HEK293 (cell line): ENCODE results near the gene KRTAP10-4.

Experiments
- CTCF ChIA-PET: fragments of 350-600 bp; formaldehyde crosslinking; extraction: SDS; loops from one replicate; lab custom pipeline; 2021; ENCODE audit warnings: antibody characterized with exemption; lab: Yijun Ruan, JAX
- POLR2A ChIA-PET: fragments of 300-600 bp; formaldehyde crosslinking; extraction: SDS; loops from one replicate; lab custom pipeline; 2020; ENCODE audit warnings: antibody characterized with exemption, inconsistent platforms; lab: Yijun Ruan, JAX
- H3K27ac ChIP-seq: fragments of 200-500 bp; sonication (Bioruptor generic); 2 replicates; pipeline ENCODE4 v1.5.1; 2014; ENCODE audit warnings: low read depth, low read length, control low read depth, inconsistent platforms; ENCODE audit errors: extremely low read depth
- H3K36me3 ChIP-seq, 2 experiments: fragments of 200-500 bp in 1 of 2; sonication (Bioruptor generic) in 1 of 2; 1 replicate in 1 of 2; 2 replicates in 1 of 2; pipeline ENCODE4 v1.5.1; 2014 to 2017; ENCODE audit warnings: inconsistent platforms in 2 of 2, low read length in 2 of 2; ENCODE audit not compliant: control insufficient read depth in 2 of 2, insufficient read depth in 1 of 2
- H3K4me1 ChIP-seq: fragments of 200-500 bp; sonication (Bioruptor generic); 2 replicates; pipeline ENCODE4 v1.5.1; 2014; ENCODE audit warnings: mild to moderate bottlenecking, low read length, inconsistent platforms; ENCODE audit not compliant: control insufficient read depth, insufficient read depth
- H3K4me3 ChIP-seq: 2 replicates; pipeline ENCODE4 v1.5.1; 2011; ENCODE audit warnings: low read depth, mild to moderate bottlenecking, control low read depth, low read length, moderate library complexity
- H3K9me3 ChIP-seq: fragments of 200-500 bp; sonication (Bioruptor generic); 2 replicates; pipeline ENCODE4 v1.5.1; 2014; ENCODE audit warnings: low read depth, low read length, inconsistent platforms; ENCODE audit not compliant: control insufficient read depth, insufficient read depth
- ELK4 ChIP-seq: IDR thresholded peaks from 2 replicates; pipeline ENCODE4 v1.6.1; 2011; ENCODE audit warnings: mild to moderate bottlenecking, low read depth, low read length, borderline replicate concordance
- GLIS2 ChIP-seq: fragments of 450-650 bp; formaldehyde crosslinking; IDR thresholded peaks from 2 replicates; pipeline ENCODE4 v1.5.1; 2016; ENCODE audit warnings: missing biosample characterization, missing genetic modification characterization
- HOXC10 ChIP-seq: sonication (generic); formaldehyde crosslinking; IDR thresholded peaks from 2 replicates; pipeline ENCODE4 v1.8.1; 2023; ENCODE audit warnings: mild to moderate bottlenecking, missing genetic modification reagents
- HOXD13 ChIP-seq: sonication (generic); formaldehyde crosslinking; IDR thresholded peaks from 2 replicates; pipeline ENCODE4 v1.8.0; 2022; ENCODE audit warnings: missing genetic modification reagents, borderline replicate concordance
- PRDM1 ChIP-seq: fragments of 450-650 bp; formaldehyde crosslinking; IDR thresholded peaks from 2 replicates; pipeline ENCODE4; 2016; ENCODE audit warnings: missing biosample characterization, missing genetic modification characterization
- RBAK ChIP-seq: fragments of 450-650 bp; formaldehyde crosslinking; IDR thresholded peaks from 2 replicates; pipeline ENCODE4 v1.5.1; 2016; ENCODE audit warnings: missing biosample characterization, missing genetic modification characterization
- SALL2 ChIP-seq: fragments of 450-650 bp; formaldehyde crosslinking; IDR thresholded peaks from 2 replicates; pipeline ENCODE4 v1.5.0; 2017; ENCODE audit warnings: missing biosample characterization, mild to moderate bottlenecking, missing genetic modification characterization, borderline replicate concordance
- SETDB1 ChIP-seq: IDR thresholded peaks from one replicate; pipeline ENCODE4 v1.6.1; 2017; ENCODE audit warnings: mild to moderate bottlenecking, low read length, moderate library complexity, mixed read lengths; ENCODE audit not compliant: insufficient read length
- ZBTB26 ChIP-seq: fragments of 450-650 bp; formaldehyde crosslinking; optimal IDR thresholded peaks from 2 replicates; pipeline ENCODE3; 2016; ENCODE audit warnings: missing biosample characterization, mild to moderate bottlenecking, missing genetic modification characterization
- ZNF132 ChIP-seq: fragments of 450-650 bp; formaldehyde crosslinking; IDR thresholded peaks from 2 replicates; pipeline ENCODE4 v1.5.1; 2017; ENCODE audit warnings: missing biosample characterization, missing genetic modification characterization, borderline replicate concordance
- ZNF169 ChIP-seq: fragments of 450-650 bp; formaldehyde crosslinking; IDR thresholded peaks from 2 replicates; pipeline ENCODE4 v1.5.1; 2016; ENCODE audit warnings: missing biosample characterization, missing genetic modification characterization
- ZNF18 ChIP-seq: fragments of 450-650 bp; formaldehyde crosslinking; IDR thresholded peaks from 2 replicates; pipeline ENCODE4 v1.5.1; 2016; ENCODE audit warnings: missing biosample characterization, missing genetic modification characterization
- ZNF214 ChIP-seq: fragments of 450-650 bp; formaldehyde crosslinking; IDR thresholded peaks from 2 replicates; pipeline ENCODE4 v1.5.1; 2017; ENCODE audit warnings: missing biosample characterization, mild to moderate bottlenecking, missing genetic modification characterization, borderline replicate concordance
- ZNF23 ChIP-seq: fragments of 450-650 bp; formaldehyde crosslinking; IDR thresholded peaks from 2 replicates; pipeline ENCODE4 v1.5.1; 2016; ENCODE audit warnings: missing biosample characterization, missing genetic modification characterization, borderline replicate concordance
- ZNF239 ChIP-seq: fragments of 450-650 bp; formaldehyde crosslinking; IDR thresholded peaks from 2 replicates; pipeline ENCODE4 v1.5.1; 2016; ENCODE audit warnings: missing biosample characterization, missing genetic modification characterization
- ZNF311 ChIP-seq: fragments of 450-650 bp; formaldehyde crosslinking; IDR thresholded peaks from 2 replicates; pipeline ENCODE4 v1.5.1; 2017; ENCODE audit warnings: missing biosample characterization, missing genetic modification characterization, borderline replicate concordance
- ZNF423 ChIP-seq: fragments of 450-650 bp; formaldehyde crosslinking; IDR thresholded peaks from 2 replicates; pipeline ENCODE4 v1.5.1; 2016; ENCODE audit warnings: missing biosample characterization, missing genetic modification characterization
- ZNF433 ChIP-seq: fragments of 450-650 bp; formaldehyde crosslinking; IDR thresholded peaks from 2 replicates; pipeline ENCODE4 v1.5.1; 2016; ENCODE audit warnings: missing biosample characterization, missing genetic modification characterization, low read depth
- ZNF48 ChIP-seq: fragments of 450-650 bp; formaldehyde crosslinking; IDR thresholded peaks from 2 replicates; pipeline ENCODE4 v1.5.1; 2016; ENCODE audit warnings: missing biosample characterization, missing genetic modification characterization
- ZNF488 ChIP-seq: fragments of 450-650 bp; formaldehyde crosslinking; IDR thresholded peaks from 2 replicates; pipeline ENCODE4 v1.5.1; 2016; ENCODE audit warnings: missing biosample characterization, missing genetic modification characterization
- ZNF501 ChIP-seq: fragments of 450-650 bp; formaldehyde crosslinking; IDR thresholded peaks from 2 replicates; pipeline ENCODE4 v1.5.1; 2016; ENCODE audit warnings: missing biosample characterization, missing genetic modification characterization
- ZNF530 ChIP-seq: fragments of 450-650 bp; formaldehyde crosslinking; IDR thresholded peaks from 2 replicates; pipeline ENCODE4 v1.5.1; 2016; ENCODE audit warnings: low read depth, missing biosample characterization, missing genetic modification characterization
- ZNF610 ChIP-seq: fragments of 450-650 bp; formaldehyde crosslinking; IDR thresholded peaks from 2 replicates; pipeline ENCODE4 v1.5.1; 2016; ENCODE audit warnings: missing biosample characterization, missing genetic modification characterization, borderline replicate concordance
- ZNF654 ChIP-seq: fragments of 450-650 bp; formaldehyde crosslinking; IDR thresholded peaks from 2 replicates; pipeline ENCODE4 v1.5.1; 2016; ENCODE audit warnings: low read depth, missing biosample characterization, missing genetic modification characterization
- ZNF664 ChIP-seq: fragments of 450-650 bp; formaldehyde crosslinking; IDR thresholded peaks from 2 replicates; pipeline ENCODE4 v1.5.1; 2016; ENCODE audit warnings: missing biosample characterization, missing genetic modification characterization
- ZNF777 ChIP-seq: fragments of 450-650 bp; formaldehyde crosslinking; IDR thresholded peaks from 2 replicates; pipeline ENCODE4 v1.5.1; 2017; ENCODE audit warnings: missing biosample characterization, missing genetic modification characterization, borderline replicate concordance

KRTAP10-4 gene

GRCh38 chr21:44595524-44595923, 22.0 kb downstream of the KRTAP10-4 start (continued):
- TF ChIP-seq ZBTB26 (no peak), PRDM1 (no peak), ZNF311 (tag by site-specific recombination) (no peak), ZNF664 (tag by site-specific recombination) (no peak)
- TF ChIP-seq, all 188 proteins: peak for 0

- Histone ChIP-seq H3K4me3 (no peak overlapping the region), H3K27ac (no peak overlapping the region), H3K9me3 (no peaks in the 10 kb centered on the region), H3K36me3 (no peaks in the 10 kb centered on the region), H3K4me1 (no peaks in the 10 kb centered on the region)
- CTCF ChIA-PET = interaction anchor here (0.6 to 2.0 kb wide), 4 partner anchors 12 to 296 kb away, joined by 3 to 7 read pairs (median 4); no protein-coding TSS in a partner anchor
- POLR2A ChIA-PET = no interaction called here
- TF ChIP-seq ZNF423 (tag by site-specific recombination) (no peak), HOXC10 (CRISPR knock-in tag) (no peak), ZNF501 (tag by site-specific recombination) (no peak), GLIS2 (tag by site-specific recombination) (no peak)
Observed at GRCh38 chr21:44596068-44596725, 22.7 kb downstream of the KRTAP10-4 start.

- CTCF ChIA-PET = no interaction called here
- no peak for TF ChIP-seq RBAK (tag by site-specific recombination)
- TF ChIP-seq ZNF488 (tag by site-specific recombination) = no peak
- no peak for TF ChIP-seq ZNF169
- TF ChIP-seq ZNF132 (tag by site-specific recombination) = no peak
- TF ChIP-seq ZNF433 (tag by site-specific recombination) = no peak
- no peak for TF ChIP-seq ELK4
- TF ChIP-seq ZNF239 (tag by site-specific recombination) = no peak
- TF ChIP-seq ZNF654 (tag by site-specific recombination) = no peak
- no peak for TF ChIP-seq HOXD13 (CRISPR knock-in tag)
- no peak for TF ChIP-seq ZNF18
- TF ChIP-seq SALL2 (tag by site-specific recombination) = no peak
- no peak for TF ChIP-seq ZNF23 (tag by site-specific recombination)
- no peak for TF ChIP-seq ZNF311 (tag by site-specific recombination)
- TF ChIP-seq HOXC10 (CRISPR knock-in tag) = no peak
- TF ChIP-seq ZNF214 (tag by site-specific recombination) = no peak
- no peak for TF ChIP-seq ZNF777 (tag by site-specific recombination)
- no peak for TF ChIP-seq SETDB1
- no peak for TF ChIP-seq ZNF530 (tag by site-specific recombination)
- no peak for TF ChIP-seq ZNF610 (tag by site-specific recombination)
- no peak for TF ChIP-seq ZNF48 (tag by site-specific recombination)
- Histone ChIP-seq H3K36me3 (no peaks in the 10 kb centered on the region), H3K4me1 (no peaks in the 10 kb centered on the region), H3K4me3 (no peak overlapping the region), H3K27ac (no peak overlapping the region), H3K9me3 (no peaks in the 10 kb centered on the region)
- POLR2A ChIA-PET = no interaction called here
Observed at GRCh38 chr21:44598061-44598460, 24.5 kb downstream of the KRTAP10-4 start.
